Activated CD4-positive, alpha-beta T cell treated with anti-CD3 and anti-CD28 coated beads, Interleukin-2, amount 50 U/mL, for 48 hours (primary cell): ENCODE measurements around the gene HNF4A.

ENCODE experiments used
- DNase-seq, 2 experiments: peaks; one replicate each; pipeline ENCODE4 v3.0.0-alpha.2; 2020

HNF4A gene

GRCh38 chr20:44393608-44394451 is 38.3 kb downstream of the HNF4A start:
- DNase-seq = no peak

GRCh38 chr20:44394452-44394701 is 38.9 kb downstream of the HNF4A start:
- DNase-seq = no peak

- DNase-seq = no peak
Observed at GRCh38 chr20:44394702-44395460, 39.4 kb downstream of the HNF4A start.

GRCh38 chr20:44395461-44396340 is 40.2 kb downstream of the HNF4A start:
- no peak for DNase-seq

- no peak for DNase-seq
Observed at GRCh38 chr20:44396369-44397130, 41.1 kb downstream of the HNF4A start.

GRCh38 chr20:44398335-44398734 is 42.8 kb downstream of the HNF4A start:
- DNase-seq = no peak

GRCh38 chr20:44399446-44399845 is 43.9 kb downstream of the HNF4A start:
- DNase-seq = no peak

GRCh38 chr20:44400671-44400969 is 45.1 kb downstream of the HNF4A start:
- DNase-seq = no peak

- no peak for DNase-seq
Observed at GRCh38 chr20:44400970-44401769, 45.7 kb downstream of the HNF4A start.

GRCh38 chr20:44401770-44402390 is 46.4 kb downstream of the HNF4A start:
- no peak for DNase-seq

GRCh38 chr20:44402391-44403193 is 47.1 kb downstream of the HNF4A start:
- no peak for DNase-seq

- DNase-seq = no peak
Observed at GRCh38 chr20:44403194-44404112, 48.0 kb downstream of the HNF4A start.

- no peak for DNase-seq
Observed at GRCh38 chr20:44404204-44405181, 49.0 kb downstream of the HNF4A start.

- no peak for DNase-seq
Observed at GRCh38 chr20:44405257-44405656, 49.8 kb downstream of the HNF4A start.

- DNase-seq = no peak
Observed at GRCh38 chr20:44405785-44406571, 50.5 kb downstream of the HNF4A start.

- DNase-seq = no peak
Observed at GRCh38 chr20:44406572-44407137, 51.2 kb downstream of the HNF4A start.
